NCI-H446 (cell line): Measurements from ENCODE around the gene CCDC148.

Experiments
- DNase-seq, 2 experiments: peaks; one replicate each; lab custom pipeline; 2025; lab: John Stamatoyannopoulos, UW

The CCDC148 gene

DNA sequence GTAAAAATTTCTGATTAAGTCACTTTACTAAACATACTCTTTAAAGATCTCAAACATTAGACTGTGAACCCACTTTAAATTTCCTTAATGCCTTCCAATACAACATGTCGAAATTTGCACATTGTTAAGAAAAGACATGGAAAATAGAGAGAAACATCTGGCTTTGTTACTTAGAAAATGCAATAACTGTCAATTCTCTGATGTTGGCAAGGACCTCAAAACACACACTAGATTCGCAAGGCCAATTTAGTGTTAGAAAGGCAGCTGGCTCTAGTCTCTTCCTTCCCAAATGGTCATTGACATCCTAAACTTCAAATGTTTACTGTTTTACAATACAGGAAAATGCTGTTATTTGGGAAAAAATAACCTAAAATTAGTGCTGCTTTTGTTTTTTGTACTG is 244.3 kb downstream of the CCDC148 start:
- peak; percentile 9 to 11 for DNase-seq

DNA sequence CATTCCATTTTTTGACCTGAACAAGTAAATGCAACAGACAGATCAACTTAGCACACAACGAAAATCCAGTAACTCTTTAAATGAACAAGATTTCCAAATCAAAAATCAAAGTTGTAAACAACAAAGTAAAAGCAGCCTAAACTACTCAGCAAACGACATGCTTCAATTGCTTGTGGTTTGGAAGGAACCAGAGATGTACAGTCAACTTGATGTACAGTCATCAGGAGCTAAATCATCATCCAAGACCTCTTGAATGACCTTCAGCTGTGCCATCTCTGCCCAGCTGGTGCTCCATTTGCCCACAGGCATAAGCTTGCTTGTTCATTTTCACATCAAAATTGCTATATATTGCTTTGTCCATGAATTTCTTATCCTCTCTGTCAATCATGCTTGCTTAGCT is 245.1 kb downstream of the CCDC148 start:
- DNase-seq = no peak

DNA sequence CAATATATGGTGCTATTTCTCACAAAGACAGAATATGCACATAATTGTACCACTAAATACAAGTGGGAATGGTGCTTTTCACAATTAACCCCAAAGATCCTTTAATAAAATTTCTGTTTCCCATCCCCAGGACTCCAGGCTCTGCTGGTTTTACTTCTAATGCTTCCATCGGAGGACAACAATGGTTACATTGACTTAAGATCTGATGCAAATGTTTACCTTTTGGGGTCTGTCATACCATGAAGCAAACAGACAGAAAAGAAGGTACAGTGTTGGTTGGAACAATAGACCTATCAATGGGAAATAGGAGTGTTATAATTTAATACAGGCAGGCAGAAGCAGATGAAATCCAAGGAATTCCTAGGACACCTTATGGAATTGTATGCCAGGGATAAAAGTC is 249.2 kb downstream of the CCDC148 start:
- no peak for DNase-seq

DNA sequence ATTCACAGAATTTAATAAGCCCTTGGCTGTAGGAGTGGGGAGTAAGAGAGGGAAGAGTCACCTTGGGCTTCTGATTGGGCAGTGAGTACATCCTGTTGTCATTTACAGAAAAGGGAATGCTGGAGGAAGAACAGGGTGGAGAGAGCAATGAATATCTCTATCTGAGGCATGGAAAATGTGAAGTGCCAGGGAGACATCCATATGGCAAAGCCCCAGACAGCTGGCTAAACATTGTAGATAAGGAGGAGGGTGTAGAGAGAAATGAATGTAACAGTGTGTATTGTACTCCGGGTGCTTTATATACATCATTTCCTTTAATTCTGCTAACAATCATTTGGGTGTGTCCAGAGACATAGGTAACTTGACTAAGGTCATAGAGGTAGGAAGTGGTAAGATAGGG is 251.3 kb downstream of the CCDC148 start:
- DNase-seq = no peak

DNA sequence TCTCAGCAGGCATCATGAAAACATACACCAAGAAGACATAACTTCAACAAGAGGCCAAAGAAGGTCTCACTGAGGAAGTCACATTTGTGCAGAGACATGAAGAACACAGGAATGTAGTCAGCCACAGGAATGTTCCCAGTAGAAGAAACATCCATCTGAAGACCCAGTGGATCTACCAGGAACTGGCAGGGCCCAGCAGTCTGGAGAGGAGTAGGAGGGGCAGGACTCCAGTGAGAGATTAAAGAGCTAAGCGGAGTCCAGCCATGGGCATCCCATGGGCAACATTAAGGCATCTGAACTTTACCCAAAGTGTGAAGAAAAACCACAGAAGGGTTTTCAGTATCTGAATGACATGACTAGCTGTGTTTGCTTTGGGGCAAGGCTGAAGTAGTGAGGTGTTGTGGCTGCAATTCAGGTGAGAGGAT is 251.8 kb downstream of the CCDC148 start:
- no peak for DNase-seq

DNA sequence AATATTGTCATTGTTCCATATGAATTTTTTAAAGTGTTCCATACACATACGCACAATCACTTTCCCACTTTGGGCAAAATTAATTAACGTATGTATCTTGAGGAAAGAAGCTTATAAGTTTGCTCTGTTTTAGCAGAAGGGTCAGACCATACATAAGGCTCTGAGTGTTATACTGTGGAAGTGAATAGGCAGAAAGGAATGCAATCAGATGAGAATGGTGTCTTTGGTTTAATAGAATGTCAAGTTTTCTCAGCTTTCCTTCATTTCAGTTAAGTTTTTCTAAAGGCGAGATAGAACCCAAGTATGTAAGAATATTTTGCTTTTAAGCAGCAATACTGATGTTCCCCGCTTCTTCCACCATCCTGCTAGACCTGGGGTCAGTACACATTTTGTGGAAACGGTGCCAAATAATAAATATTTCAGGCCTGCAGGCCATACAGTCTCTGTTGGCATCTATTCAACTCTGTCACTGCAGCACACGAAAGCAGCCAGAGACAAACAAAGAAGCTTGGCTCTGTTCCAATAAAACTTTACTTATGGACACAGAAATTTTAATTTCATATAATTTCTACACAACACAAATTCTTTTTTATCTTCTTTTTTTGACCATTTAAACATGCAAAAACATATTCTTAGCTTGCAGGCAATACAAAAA is 254.3 kb downstream of the CCDC148 start:
- peak in 1 of 2 experiments; percentile 72 for DNase-seq

DNA sequence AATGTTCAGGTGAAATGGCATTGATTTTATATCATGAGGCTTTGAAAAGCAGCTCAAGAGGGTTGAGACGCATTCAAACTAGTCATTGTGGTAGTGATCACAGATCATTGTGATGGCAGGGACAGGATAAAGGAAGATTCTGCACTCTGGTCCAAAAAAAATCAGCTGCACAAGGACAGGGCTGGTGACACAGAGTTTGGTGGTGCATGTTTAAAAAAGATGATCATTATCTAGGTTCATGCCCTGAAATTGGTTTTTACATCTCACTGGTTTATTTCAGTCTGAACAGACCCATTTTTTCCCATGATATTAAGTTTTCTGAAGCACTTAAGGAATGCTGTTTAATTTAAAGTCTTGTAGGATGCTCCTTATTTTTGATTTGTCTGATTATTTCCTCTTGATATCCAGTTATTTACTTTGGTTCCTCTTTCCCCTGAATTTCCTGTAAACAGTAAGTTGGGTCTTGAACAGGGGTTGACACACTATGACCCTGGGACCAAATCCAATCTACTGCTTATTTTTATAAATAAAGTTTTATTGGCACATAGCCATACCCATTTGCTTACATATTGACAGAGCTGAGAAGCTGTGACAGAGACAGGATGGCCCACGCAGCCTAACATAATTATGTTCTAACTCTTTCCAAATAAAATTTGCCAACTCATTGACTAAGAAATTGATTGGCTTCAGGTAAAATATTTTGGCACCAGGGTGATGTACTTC is 256.5 kb downstream of the CCDC148 start:
- no peak for DNase-seq

DNA sequence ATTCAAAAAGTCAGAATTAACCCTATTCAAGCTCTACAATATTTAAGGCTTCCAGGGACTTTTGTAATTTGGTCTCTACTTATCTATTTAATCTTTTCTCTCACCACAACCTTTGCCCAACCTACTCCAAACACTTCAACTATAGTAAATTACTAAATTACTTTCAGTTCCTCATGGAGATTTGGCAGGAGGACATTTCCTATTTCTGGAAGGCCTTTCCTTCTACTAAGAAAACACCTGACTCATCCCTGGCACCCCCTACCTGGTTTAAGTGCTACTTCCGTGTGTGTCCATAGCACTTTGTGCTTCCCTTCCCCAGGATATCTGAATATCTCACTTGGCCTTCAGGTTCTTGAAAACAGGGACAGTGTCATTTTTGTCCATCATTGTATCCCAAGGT is 258.6 kb downstream of the CCDC148 start:
- DNase-seq = no peak

DNA sequence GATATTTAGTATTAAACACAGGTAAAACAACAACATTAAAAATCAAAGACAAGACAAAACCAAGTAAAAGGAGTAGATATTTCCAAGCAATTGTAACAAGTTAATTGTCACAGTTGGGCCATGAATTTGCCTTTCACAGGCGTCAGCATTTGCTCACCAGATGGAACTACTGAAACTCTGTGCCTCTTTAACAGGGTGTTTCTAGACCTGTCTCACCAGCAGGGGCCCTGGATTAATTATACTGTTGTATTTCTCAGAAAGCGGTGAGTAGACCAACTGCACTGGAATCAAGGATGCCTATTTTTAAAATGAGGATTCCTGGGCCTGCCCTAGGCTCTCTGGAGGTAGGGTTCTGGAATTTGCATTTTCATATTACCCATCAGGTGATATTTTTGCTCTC is 262.3 kb downstream of the CCDC148 start:
- DNase-seq = no peak

DNA sequence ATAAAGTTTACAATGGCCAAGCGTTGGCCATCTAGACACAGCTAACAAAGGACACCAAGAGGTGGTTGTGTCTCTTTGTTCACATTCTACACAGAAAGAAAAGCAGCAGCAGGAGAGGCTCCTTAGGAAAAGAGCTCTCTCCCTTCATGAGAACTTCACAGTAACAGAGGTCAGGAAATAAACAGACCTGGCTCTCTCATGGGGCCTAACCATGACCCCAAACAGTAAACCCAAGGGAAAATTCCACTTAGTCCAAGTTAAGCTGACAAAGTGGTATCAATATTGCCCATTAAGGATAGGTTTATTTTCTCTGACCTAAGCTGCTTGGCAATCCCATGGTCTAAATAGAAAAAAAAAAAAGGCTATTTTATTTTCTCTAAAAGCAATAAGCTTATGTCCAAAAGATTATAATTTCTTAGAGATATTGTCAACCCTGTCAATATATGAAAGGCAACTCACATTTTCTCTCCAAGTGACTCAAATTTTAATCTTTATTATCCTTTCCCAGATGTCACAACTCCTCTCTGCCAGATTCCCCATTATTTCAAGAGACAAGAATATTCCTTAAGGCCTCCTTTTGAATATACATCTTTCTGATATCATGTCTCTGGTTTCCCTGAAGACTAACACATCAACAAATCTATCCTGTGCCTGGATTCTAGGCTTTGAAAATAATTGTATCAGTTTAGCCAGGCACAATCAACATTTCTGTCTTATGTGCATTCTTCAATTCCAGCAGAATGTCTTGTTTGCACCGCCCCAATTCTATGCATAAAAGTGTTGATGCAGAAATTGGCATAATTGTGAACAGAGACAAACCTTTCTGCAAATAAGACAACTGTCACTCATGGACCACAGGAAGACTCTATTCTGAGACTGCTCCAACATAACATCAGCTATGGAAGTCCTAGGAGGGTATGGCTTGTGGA is 263.8 kb downstream of the CCDC148 start:
- no peak for DNase-seq

DNA sequence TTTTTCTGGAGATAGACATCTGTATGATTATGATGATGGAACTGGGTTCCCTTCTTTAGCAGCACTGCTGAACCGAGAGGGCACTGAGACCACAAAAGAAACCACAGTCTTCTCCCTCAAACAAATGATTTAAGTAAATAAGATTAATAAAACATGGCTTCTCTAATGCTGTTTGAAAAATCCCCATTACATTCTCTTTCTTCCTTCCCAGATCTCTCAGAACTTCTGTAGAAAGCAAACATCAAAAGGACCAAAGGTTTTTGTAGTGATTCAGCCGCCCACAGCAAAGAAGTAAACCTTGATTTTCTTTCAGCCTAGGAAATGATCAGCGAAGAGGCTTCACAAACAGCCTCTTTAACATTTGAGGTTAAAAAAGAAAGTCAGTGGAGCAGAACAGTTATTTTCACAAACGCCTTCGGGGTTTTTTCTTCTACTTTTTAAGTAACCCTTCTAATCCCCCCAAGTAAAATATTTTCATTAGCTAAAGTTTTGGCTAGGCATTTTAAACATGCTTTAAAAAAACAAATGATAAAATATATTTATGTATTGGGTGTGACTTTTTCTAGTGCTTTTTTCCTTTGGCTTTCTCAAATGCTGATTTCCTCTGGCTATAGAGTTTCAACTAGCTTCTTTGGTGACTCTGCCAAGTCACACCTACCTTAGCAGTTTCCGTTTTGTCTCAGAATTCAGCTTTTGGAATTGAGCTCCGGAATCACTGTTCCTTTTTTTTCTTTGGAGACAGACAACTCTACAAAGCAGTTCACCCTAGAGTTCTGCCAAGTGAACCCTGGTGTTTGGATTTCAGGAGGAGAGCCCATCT is 265.3 kb downstream of the CCDC148 start:
- no peak for DNase-seq

DNA sequence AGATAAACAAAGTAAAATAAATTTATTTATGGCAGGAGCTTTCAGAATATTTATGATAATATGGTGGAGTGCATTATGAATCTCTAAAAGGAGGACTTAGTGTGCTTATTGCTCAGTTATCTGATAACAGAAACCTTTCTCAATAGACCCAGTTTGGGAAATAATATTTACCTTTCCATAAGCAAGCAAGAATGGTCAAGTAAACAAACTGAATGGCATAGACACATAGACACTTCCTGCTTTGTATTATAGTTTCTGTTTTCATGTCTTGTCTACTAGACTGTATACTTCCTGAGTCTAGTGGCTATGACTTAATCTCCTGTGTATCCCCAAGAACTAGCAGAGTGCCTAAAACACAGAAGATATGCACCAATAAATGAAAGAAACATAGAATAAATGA is 267.0 kb downstream of the CCDC148 start:
- no peak for DNase-seq

DNA sequence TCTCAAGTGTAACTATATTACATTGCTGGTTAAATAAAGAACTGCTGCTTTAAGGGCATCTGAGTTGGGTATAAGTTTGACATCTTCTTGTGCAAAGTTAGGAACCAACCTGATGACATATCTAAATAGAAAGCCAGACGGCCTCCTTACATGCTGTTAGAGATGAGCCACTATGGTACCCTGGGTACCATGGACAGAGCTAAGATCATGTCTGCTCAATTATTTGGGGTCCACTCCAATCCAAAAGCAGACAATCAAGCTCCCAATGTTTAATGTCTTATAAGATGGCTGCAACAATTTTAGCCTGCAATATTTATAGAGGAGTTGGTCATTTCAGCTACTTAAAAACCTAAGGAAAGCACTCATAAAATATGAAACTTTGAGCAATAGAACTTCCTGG is 268.6 kb downstream of the CCDC148 start:
- no peak for DNase-seq

DNA sequence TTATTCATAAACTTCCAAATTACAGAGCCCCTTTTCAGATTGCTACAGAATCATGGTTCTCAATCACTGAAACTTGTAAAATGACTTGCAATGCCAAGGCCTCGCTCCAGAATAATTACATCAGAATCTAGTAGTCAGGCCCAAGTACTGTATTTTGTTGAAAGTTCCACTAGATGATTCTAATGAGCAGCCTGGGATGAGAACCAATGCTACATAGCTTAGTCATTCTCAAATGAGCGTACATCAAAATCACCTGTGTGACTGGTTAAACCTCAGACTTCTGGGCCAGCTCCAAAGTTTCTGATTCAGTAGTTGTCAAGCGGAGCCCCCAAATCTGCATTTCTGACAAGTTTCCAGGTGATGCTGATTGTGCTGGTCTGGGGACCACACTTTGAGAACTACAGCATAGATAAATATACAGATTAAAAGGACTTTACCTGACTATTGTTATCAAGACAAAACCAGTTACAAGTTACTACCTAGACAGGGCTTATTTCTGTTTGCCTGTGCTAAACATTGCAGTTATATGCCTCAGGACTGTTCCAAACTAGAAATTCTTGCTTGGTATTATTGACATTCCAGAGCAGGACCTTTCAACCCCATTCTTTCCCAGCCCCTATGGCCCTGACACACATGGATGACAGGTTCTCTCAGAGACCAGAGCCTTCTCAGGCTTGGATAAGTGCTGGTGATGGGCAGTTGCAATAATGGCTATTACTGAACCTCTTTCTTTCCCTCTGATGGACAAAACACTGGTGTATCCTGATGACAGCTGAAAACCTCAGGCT is 271.8 kb downstream of the CCDC148 start:
- DNase-seq = no peak

DNA sequence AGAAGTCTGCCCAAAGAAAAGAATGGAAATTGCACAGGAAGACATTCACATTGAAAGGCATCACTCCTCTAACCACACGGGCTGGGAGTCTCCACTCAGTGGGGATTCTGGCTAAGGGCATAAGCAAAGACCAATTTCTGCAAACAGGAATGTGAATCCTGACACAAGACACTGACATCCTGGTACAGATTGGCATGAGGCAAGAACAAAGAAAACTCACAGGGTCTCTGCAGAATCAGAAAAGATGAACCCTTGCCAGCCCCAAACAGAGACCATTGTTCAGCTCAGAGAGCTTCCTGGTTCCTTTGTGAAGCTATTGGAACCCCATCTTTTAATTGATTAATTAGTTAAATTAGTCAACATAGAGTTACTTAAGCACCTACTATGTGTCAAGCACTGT is 272.6 kb downstream of the CCDC148 start:
- no peak for DNase-seq

DNA sequence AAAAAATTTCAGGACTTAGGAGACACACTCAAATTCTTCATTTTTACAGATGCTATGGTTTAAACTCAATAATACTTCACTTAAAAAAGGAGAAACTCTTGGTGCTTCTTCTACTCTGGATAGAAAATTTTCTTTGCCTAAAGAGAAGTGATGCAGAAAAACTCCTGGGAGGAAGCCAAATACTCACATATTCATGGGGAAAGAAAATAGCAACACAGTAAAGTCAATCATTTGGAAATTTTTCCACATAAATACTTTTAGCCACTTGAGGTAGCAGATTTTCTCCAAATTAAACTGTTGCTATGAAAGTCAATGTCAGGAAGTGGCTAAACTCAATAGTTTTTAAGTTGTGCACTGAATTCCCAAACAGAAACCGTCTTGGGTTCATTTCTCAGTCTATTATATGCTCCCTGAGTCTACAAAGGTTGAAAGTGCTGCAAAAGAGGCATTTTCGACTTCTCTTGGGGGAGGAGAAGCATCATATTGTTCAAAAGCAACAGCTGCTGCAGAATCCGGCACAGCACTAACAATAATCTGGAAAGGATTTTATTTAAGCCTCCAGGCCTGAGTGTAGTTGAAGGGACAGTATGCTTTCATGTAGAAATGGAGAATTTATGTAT is 273.8 kb downstream of the CCDC148 start:
- DNase-seq = no peak

DNA sequence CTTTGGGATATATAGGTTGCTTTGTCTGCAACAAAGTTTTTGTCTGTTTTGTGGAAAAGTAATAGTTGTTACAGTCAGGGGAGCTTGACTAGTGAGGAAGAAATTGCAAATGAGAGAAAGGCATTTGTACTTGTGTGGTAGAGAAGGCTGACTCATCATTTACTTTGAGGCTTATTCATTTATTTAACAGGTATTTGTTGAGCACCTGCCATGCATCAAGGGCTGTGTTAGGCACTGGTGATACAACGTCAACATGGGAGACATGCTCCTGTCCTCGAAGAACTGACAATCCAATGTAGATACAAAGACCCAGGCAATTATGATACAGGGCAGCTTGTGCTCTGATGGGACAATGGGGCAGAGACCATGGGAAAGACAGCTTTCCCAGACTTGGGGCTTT is 275.4 kb downstream of the CCDC148 start:
- no peak for DNase-seq

DNA sequence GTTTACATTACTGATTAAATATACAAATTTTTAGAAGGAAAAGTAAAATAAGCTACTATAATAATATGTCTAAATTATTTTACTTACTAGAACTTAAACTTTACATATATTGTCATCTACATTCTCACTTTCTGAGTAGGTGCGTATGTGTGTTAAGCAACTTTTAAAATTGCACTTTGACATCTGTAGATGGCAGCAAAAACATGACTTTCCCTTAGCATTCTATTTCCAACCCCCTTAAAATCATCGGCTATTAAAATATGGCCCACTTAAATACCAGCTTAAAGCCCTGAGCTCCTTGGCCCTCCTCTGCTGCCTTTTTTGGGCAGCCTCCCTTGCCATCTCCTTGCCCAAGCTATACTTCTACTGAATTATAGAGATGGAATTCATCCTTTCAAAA is 276.9 kb downstream of the CCDC148 start:
- DNase-seq = peak in 1 of 2 experiments; percentile 12

DNA sequence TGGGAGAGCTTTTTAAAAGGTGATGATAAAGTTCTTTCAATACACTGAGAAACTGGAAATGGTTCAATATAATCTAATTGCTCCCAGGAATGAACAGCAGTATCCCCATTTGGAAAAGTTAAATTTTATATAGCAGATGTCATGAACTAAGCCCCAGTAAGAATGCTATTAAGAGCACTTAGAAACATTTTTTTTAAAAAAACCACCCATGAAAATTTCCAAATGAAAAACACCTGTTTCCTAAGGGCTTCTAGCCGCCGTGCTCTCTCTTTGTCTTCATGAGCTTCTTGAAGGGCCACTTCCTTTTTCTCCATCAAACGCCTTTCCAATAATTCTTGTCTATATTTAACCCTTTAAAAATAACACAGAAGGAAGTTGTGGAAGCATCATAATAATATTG is 277.9 kb downstream of the CCDC148 start:
- DNase-seq = no peak

DNA sequence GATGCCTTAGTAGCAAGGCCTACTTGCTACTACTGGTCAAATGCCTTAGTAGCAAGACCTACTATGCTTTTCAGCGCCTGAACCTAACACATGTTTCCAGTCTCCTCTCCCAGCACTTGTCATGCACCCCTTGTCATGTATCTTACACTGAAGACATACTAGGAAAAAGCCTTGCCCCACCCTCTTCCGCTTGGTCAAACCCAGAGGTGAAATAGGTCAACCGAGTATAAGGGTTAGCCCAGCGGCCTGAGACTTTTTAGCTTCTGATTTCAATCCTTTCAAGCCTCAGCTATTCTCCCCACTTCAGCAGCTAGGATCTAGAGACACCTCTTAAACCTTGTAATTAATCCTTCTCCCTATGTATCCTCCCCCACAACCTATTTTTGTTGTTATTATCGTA is 281.6 kb downstream of the CCDC148 start:
- DNase-seq = no peak

DNA sequence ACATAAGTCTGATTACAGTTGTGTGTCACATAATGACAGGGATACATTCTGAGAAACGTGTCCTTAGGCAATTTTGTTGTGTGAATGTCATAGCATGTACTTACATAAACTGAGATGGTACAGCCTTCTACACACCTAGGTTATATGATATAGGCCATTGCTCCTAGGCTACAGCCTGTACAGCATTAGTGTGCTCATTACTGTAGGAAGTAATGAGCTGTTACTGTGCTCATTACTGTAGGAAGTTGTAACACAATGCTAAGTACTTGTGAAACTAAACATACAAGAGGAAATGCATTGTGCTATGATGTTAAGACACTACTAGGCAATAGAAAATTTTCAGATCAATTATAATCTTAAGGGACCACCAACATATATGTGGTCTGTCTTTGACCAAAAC is 282.1 kb downstream of the CCDC148 start:
- DNase-seq = no peak
